ENCODE data around the gene CITED4.

- TF ChIP-seq POLR2A (IDR thresholded peaks at IDR 0.05; ENCODE audit: low read depth, low read length) (no peak), TAF1 (IDR thresholded peaks at IDR 0.05; ENCODE audit: borderline replicate concordance, low read depth, low read length) (no peak), POLR2AphosphoS5 (IDR thresholded peaks at IDR 0.05; ENCODE audit: low read depth, low read length) (no peak)
Measured at GRCh38 chr1:40845895-40846294, 16.3 kb downstream of the CITED4 start.

Measured in GM12892 (cell line).